GM18502 (cell line): ENCODE measurements around the gene KCNQ1OT1.

Experiments used
- ATAC-seq: cut with Tn5 transposase; IDR thresholded peaks from one replicate; pipeline ENCODE4 v1.9.1; 2021; ENCODE audit warnings: mild to moderate bottlenecking; ENCODE audit not compliant: unreplicated experiment, poor library complexity

The KCNQ1OT1 gene

DNA sequence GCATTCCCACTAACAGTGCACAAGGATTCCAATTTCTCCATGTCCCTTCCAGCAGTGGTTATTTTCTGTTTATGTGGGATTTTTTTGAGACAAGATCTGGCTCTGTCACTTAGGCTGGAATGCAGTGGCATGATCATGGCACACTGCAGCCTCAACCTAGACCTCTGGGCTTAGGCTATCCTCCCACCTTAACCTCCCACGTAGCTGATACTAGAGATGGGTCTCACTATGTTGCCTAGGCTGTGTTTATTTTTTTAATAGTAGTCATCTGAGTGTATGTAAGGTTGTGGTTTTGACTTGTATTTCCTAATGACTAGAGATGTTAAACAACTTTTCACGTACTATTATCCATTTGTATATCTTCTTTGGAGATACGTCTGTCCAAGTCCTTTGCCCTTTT, 74.6 kb downstream of the KCNQ1OT1 start:
- ATAC-seq, result no peak

DNA sequence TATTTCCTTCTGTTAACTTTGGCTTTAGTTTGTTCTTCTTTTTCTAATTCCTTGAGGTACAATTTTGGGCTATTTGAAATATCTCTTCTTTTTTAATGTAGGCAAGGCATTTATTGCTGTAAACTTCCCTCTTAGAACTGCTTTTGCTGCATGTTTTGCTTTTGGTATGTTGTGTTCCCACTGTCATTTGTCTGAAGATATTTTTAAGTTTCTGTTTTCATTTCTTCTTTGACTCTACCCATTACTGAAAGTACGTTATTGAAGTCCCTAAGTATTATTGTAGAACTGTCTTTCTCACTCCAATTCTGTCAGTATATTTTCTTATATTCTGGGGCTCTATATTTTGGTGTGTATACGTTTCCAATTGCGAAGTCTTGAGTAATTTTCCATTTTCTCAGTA, 77.9 kb downstream of the KCNQ1OT1 start:
- ATAC-seq, result no peak

DNA sequence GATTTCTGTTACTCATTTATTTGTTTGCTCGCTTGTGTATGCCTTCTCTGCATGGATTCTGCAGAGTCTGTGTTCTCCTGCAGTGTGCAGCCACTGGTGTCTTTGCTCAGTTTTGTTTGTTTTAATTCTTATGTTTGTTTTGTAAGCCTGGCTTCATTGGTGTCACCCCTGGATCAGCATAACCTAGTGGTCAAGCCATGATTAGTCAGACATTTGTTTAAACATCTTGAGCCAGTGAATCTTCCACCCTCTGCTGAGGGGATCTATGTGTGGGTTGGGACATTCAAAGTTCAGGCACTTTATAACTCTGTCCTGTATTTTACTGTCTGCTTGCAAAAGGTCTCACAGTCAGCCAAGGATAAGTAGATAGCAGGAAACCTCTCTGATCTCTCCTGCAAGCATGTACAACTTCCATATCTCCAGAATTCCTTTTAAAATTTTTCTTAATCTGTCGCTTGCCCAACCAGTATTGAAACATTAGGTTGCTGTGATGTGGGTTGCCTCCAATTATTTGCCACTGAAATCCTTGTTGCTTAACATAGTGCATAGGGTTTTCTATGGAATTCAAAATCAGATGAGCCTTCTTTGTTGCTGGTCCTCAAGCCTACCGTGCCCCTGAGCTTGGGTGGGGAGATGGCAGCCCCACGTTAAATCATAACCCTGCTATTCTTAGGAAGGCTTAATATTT, 86.8 kb downstream of the KCNQ1OT1 start:
- no peak for ATAC-seq

DNA sequence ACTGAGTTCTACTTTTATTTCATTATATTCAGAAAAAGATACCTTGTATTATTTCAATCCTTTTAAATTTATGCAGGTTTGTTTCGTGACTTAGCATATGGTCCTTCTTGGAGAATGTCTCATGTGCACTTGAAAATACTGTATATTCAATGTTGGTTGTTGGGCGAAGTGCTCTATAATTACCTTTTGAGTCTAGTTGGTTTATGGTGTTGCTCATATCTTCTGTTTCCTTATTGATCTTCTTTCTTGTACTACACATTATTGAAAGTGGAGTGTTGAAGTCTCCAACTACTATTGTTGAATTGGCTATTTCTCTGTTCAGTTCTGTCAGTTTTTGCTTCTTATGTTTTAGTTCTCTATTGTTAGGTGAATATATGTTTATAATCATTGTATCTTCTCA, 90.4 kb downstream of the KCNQ1OT1 start:
- no peak for ATAC-seq

DNA sequence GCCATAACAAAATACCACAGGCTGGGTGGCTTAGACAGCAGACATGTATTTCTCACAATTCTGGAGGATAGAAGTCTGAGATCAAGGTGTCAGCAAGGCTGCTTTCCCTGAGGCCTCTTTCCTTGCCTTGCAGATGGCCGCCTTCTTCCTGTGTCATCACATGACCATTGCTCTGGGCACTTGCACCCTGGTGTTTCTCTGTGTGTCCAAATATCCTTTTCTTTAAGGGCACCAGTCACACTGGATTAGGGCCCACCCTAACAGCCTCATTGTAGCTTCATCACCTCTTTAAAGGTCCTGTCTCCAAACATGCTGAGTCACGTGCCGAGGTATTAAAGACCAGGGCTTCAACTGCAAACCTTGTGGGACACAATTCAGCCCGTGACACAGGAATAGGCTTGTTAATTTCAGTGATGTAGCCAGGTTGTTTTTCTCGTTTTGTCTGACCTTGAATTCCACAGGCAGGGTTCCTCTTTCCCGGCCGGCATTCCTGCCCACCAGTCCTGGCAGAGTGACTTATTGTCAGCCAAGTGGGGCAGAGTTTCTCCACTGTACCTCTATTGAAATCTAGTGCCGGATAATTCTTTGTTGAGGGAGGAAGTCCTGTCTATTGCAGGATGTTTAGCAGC, 100.1 kb downstream of the KCNQ1OT1 start:
- no peak for ATAC-seq

DNA sequence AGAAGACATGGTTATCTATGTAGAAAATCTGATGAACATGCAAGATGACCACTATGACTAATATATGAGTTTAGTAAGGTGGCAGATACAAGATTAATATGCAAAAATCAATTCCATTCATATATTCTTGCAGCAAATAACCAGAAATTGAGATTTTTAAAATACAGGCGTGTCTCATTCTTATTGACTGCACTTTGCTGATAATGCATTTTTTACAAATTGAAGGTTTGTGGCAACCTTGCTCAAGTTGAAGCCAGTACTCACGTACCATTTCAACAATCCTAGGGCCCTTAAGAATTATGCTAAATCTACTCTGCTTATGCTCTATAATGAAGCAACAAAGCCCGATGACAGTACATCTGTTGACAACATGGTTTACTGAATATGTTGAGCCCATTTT, 104.6 kb downstream of the KCNQ1OT1 start:
- ATAC-seq, result no peak

DNA sequence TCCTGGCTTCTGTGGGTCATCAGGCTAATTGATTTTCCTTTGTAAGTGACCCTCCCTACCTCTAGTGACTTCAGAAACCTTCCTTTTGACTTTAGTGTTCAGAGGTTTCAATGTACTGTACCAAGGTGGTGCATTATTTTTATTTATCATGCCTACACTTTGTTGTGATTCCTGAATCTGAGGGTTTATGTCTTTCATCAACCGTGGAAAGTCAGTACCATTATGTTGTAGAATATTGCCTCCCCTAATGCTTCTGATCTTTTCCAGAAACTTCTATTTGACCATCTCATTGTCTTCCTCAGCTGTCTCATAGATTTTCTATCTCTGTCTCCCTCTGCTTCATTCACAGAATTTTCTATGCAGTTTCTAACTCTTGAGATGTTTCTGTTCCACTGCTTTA, 105.5 kb downstream of the KCNQ1OT1 start:
- no peak for ATAC-seq

DNA sequence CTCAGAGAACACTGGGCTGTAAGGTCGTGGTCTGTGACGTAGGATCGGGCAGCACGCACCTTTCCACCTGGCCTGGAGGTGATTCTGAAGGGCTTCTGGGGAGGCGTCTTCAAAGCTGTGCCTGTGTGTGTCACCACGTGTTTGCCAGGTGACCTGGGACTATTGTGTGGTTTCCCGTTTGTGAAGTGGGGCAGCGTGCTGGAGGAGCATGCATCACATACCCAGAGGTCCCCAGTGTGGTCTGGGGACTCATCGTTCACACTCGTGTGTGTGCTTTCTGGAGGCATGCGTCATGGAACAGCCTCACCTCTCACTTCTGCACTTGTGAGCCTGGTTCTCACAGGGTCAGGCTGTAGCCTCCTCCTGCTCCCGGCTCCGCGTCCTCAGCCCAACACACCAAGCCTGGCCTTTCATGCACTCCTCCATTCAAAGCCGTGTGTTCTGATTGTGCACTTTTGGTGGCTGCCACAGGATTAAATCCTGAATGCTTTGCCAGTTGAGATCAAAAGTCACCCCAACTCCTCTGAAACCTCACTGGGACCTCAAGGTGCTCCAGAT, 106.3 kb downstream of the KCNQ1OT1 start:
- no peak for ATAC-seq

DNA sequence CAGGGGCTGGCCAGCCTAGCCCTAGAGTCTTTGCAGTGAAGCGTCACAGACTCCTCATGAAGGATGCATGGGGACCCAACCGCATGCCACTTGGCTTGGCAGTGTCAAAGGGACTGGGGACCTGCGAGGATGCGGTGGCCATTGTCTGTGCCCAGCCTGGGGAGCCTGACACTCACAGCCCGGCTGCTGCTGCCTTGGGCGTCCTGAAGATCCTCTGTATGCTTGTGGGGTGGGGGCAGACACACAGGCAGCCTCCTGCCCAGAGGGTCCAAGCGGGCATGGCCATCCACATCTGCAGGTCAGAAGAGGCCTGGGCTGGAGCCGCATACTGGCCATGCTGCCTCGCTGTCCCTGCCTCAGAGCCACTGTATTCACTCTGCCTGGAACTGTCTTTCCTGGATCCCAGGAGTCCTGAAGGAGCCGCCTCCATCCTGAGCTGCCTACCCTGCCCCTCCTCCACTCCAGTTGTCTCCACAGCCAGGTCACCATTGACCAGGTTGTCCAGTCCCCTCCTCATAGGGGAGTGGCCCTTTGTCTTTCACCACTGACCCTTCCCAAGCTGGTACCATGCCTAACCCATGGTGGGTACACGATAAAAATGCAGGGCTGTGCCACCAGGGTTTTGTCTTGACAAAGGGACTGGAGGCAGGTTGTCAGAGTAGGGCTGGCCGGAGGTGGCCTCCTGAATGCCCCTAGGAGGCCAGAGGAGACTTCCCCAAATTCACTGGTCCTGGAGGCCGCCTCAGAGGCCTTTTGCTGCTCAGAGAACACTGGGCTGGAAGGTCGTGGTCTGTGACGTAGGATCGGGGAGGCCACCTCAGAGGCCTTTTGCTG, 107.0 kb downstream of the KCNQ1OT1 start:
- no peak for ATAC-seq

DNA sequence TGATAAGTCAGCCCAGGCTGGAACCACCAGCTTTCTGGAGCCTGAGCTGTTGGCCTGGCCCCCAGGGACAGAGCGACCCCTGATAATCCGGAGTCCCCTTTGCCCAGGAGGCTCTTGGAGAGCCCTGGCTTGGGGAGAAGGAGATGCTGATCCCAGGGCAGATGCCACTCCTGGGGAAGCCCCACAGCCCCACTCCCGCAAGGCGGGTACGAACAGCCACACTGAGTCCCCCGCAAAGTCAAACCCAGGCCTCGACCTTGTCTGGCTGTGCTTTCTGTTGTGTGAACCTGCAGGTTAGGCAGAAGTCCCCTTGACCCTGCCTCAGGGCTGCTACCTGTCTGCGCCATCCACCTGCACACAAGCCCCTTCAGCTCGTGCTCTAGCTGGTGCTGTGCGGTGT, 108.0 kb downstream of the KCNQ1OT1 start:
- ATAC-seq, result no peak

DNA sequence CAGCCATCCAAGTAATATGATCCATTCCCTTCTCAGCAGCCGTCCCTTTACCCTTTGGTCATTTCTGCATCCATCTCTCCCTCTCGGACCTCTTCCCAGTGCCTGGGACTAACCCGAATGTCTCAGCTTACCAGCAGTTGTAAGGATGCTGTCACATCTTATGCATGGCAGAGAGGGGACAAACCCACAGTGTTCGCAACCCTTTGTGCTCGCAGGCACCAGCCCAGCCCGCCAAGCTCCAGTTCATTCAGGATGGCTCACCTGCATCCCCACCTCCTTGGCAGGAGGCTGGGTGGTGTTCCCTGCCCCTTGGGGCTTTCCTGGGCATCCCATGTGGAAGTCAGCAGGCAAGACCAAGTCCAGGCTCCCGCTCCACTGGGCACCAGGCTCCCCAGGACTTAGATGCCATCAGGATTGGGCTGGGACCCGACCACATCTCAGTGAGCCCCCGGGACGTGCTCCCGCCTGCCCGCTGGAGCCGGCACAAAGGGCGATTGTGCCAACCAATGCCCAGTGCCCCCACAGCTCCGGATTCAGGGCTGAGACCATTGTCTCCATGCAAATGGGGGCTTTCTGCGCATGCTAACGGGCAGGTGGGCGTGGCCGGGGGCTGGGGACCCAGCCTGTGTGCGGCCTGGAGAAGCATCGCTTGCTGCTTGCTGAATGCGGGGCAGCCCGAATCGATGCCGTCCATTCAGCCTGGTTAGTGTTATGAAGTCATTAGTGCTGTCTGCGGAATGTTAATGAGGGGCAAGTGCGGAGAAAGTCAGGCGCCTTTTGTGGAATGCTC, 108.6 kb downstream of the KCNQ1OT1 start:
- no peak for ATAC-seq

DNA sequence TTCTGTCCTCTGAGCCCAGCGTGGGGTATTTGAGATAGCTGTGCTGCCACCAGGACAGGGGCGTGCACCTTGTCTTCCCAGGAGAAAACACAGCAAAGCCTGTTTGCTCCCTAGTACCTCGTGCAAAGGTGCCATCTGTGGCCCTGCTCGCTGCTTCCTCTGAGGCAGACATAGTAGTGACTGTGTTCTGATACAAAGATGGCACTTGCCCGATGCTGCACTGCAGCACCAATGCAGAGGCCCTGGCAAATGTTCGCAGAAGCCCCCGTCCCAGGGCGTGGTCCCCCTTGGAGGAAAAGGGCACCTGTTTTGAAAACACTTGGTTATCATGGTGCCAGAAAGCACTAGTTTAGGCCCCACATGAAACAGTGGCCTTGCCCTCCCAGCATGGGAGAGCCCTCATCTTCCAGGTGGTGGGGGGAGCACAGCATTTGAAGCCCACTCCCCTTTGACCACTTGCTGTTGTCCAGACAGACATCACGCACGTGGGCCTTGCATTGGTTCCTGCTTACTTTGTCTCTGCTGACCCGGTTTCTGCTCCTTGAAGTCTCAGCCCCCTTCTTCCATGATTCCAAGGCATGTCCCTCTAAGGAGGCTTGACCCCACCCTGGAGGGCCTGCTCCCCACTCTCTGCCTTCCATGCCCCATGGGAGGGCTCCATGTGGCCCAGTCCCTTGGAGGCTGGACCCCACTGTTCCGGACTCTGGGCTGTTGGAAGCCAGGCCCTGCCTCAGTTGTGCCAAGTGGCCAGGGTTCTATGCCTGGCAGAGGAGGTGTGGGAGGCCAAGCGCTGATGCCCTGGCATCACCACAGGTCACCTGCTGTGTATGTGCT, 109.4 kb downstream of the KCNQ1OT1 start:
- ATAC-seq, result no peak

DNA sequence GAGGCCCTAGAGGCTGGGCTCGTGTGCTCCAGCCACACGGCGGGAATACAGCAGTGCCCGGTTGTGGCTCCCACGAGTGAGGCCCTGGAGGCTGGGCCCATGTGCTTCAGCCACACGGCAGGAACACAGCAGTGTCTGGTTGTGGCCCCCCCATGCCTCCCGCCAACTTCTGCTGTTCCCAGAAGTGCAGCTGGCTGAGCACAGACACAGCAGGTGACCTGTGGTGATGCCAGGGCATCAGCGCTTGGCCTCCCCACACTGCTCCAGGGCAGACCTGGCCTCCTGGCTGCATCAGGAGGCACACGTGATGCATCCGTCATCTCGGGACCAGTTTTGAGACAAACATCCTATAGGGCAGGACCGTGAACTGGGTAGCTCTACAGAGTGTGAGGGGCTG, 110.3 kb downstream of the KCNQ1OT1 start:
- no peak for ATAC-seq

DNA sequence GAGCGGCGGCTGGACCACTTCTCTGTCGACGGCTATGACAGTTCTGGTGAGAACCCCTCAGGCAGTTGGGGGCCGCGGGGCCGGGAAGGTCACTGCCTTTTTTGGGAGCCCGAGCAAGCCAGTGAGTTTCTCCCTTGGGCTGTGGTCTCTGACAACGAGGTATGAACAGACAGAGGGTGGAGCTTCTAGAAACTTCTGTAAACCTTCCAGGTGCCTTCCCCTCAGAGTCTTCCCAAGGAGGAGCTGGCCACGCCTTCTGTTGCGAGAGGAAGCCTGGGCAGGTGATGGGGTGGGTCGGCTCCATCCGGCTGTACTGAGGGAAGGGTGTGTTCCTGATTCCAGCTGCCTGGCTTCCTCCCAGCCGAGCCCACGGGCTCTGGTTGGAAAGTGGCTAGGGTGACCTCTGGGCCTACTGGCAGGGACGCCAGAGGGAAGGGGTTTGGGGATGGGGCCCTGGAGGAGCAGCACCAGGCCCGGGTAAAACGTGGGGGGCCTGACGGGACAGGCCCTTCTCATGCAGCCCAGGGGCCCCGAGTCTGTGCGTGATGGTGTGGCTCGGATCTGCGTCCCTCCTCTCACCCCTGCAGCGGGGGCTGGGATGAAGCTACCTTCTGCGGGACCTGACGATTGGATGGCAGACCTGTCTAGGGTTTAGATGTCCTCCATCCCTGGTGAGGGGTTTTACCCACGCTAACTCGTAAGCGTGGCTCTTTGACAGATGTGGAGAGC, 110.8 kb downstream of the KCNQ1OT1 start:
- ATAC-seq, result no peak

DNA sequence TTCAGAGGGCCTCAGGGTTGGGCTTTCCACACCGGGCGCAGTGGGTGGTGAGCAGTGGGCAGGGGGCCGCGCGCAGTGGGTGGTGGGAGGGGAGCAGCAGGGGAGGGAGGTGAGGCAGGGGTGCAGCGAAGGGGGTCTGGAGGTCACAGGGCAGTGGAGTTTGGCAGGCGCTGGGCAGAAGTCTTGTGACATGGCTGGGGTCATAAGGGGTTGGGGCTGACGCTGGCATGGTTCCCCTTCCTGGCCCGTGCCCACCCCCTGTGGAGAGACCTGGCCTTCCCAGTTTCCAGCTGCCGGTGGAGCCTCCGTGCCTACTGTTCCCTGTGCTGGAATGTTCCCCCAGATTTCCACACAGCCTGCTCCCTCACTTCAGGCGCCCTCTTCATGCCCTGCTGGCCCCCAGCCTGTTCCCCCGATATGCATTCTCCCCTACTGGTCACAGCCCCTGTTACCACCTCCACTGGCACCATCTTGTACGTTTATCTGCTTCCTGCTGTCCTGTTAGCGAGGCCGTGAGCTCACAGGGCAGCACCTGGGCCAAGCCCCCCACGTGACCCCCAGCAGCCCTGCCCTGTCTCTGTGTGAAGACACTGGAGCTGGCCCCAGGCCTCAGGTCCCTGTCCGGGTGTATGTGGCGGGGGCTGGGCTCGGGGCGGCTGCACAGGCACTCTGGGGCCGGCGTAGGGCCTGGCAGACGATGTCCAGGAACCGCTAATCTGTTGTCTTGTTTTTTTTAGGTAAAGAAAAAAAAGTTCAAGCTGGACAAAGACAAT, 111.6 kb downstream of the KCNQ1OT1 start:
- no peak for ATAC-seq

DNA sequence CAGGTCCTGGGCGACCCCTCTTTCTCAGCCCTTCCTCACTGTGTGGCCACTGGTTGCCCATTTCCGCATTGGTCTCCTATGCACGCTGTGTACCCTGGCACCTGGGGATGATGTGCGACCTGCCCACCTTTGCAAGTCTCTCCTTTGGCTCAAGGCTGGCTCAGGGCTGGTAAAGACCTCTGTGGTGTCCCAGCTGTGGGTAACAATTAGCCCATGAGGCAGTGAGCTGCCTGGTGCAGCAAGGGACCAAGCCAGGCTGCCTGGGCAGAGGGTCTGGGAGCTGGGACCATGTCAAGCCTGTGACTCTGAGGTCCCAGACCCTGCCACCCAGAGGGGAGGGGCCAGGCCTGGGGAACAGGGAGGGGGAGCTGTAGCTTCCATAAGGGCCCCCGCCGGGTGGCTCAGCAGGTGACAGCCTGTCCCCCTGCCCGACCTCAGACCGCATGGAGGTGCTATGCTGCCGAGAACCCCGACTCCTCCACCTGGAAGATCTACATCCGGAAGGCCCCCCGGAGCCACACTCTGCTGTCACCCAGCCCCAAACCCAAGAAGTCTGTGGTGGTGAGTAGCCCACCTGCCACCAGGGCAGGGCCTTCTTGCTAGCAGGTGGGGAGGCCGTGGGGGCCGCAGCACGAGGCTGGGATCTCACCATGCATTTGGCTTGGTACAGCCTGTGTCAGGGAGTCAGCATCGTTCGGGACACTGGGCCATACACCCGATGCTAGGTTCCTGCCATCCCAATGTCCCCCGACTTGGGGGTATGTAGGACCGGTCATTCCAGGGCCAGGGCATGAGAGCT, 112.5 kb downstream of the KCNQ1OT1 start:
- no peak for ATAC-seq

DNA sequence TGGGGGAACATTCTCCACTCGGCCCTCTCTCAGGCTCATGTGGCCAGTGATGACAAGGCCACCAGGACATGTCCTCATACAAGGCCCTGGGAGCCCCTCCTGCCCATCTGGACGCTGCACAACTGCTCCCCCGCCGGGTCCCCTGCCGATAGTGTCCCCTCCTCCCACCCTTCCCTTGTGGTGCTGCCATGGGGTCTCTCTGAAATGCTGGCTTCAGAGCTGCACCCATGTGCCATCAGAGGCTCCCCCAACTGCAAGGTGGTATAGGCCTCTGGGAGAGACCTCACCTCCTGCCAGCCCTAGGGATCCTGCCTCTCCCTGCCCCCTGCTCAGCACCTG, 113.0 kb downstream of the KCNQ1OT1 start:
- no peak for ATAC-seq
